HepG2 (cell line): ENCODE results near the gene LRTM2. TPM values are rescaled to one million over a fixed set of nuclear protein-coding genes. Genes with fewer than 3 reads are reported as not detected.

Experiments used
- CENPT ChIP-seq: sonication (generic); formaldehyde crosslinking; IDR thresholded peaks from 2 replicates; pipeline ENCODE4 v1.8.0; 2022; ENCODE audit warnings: low read depth, mild to moderate bottlenecking, moderate library complexity, missing genetic modification reagents
- CHD2 ChIP-seq: IDR thresholded peaks from 2 replicates; pipeline ENCODE4 v1.6.1; 2011; ENCODE audit warnings: low read depth, low read length, improper control_type of control experiment
- CREBL2 ChIP-seq: sonication (generic); formaldehyde crosslinking; IDR thresholded peaks from 2 replicates; pipeline ENCODE4 v1.8.1; 2023; ENCODE audit warnings: missing genetic modification reagents, mild to moderate bottlenecking, borderline replicate concordance
- DBP ChIP-seq: sonication (generic); formaldehyde crosslinking; IDR thresholded peaks from 2 replicates; pipeline ENCODE4 v1.4.0; 2020; ENCODE audit warnings: missing genetic modification reagents; ENCODE audit errors: not compliant biosample characterization
- ETV5 ChIP-seq: IDR thresholded peaks from 2 replicates; pipeline ENCODE4 v1.6.1; 2018; ENCODE audit warnings: missing biosample characterization, missing genetic modification reagents, inconsistent platforms, borderline replicate concordance
- FOSL2 ChIP-seq: sonication (generic); formaldehyde crosslinking; IDR thresholded peaks from 2 replicates; pipeline ENCODE4 v1.4.0; 2020; ENCODE audit warnings: missing genetic modification reagents
- GATA4 ChIP-seq: sonication (generic); IDR thresholded peaks from 2 replicates; pipeline ENCODE4 v1.6.1; 2016; ENCODE audit warnings: antibody characterized with exemption, low read depth, borderline replicate concordance
- KDM4B ChIP-seq: sonication (generic); formaldehyde crosslinking; IDR thresholded peaks from 2 replicates; pipeline ENCODE4 v1.4.0; 2020; ENCODE audit warnings: missing genetic modification reagents
- KDM5B ChIP-seq: sonication (generic); formaldehyde crosslinking; IDR thresholded peaks from 2 replicates; pipeline ENCODE4 v1.4.0; 2020; ENCODE audit warnings: missing genetic modification reagents, mild to moderate bottlenecking, borderline replicate concordance
- POLR2G ChIP-seq: fragments of 200-400 bp; formaldehyde crosslinking; IDR thresholded peaks from 2 replicates; pipeline ENCODE4 v1.6.1; 2018; ENCODE audit warnings: mild to moderate bottlenecking, low read depth, low read length, moderate library complexity
- SETDB1 ChIP-seq: sonication (generic); formaldehyde crosslinking; IDR thresholded peaks from 2 replicates; pipeline ENCODE4 v1.5.1; 2020; ENCODE audit warnings: missing genetic modification reagents, mild to moderate bottlenecking, borderline replicate concordance
- XBP1 ChIP-seq: sonication (generic); formaldehyde crosslinking; IDR thresholded peaks from 2 replicates; pipeline ENCODE4 v1.5.0; 2020; ENCODE audit warnings: missing genetic modification reagents
- ZBTB2 ChIP-seq: sonication (generic); formaldehyde crosslinking; IDR thresholded peaks from 2 replicates; pipeline ENCODE4 v1.8.0; 2022; ENCODE audit warnings: low read depth, missing genetic modification reagents
- ZBTB43 ChIP-seq: sonication (generic); formaldehyde crosslinking; conservative IDR thresholded peaks from 2 replicates; pipeline ENCODE4 v1.4.0; 2020; ENCODE audit warnings: missing genetic modification reagents
- ZFX ChIP-seq: sonication (generic); formaldehyde crosslinking; IDR thresholded peaks from 2 replicates; pipeline ENCODE4 v1.4.0; 2020; ENCODE audit warnings: mild to moderate bottlenecking, low read depth, missing genetic modification reagents, moderate library complexity
- ZNF281 ChIP-seq: sonication (generic); formaldehyde crosslinking; IDR thresholded peaks from 2 replicates; pipeline ENCODE4 v1.4.0; 2020; ENCODE audit warnings: missing genetic modification reagents, borderline replicate concordance
- ZNF367 ChIP-seq: sonication (generic); formaldehyde crosslinking; IDR thresholded peaks from 2 replicates; pipeline ENCODE4 v1.4.0; 2020; ENCODE audit warnings: missing genetic modification reagents, borderline replicate concordance
- ZNF710 ChIP-seq: sonication (generic); formaldehyde crosslinking; IDR thresholded peaks from 2 replicates; pipeline ENCODE4 v1.5.0; 2020; ENCODE audit warnings: mild to moderate bottlenecking, missing genetic modification reagents, borderline replicate concordance
- ZNF839 ChIP-seq: sonication (generic); formaldehyde crosslinking; IDR thresholded peaks from 2 replicates; pipeline ENCODE4 v1.4.0; 2020; ENCODE audit warnings: missing genetic modification reagents, mild to moderate bottlenecking, borderline replicate concordance
- ZNF850 ChIP-seq: sonication (generic); formaldehyde crosslinking; conservative IDR thresholded peaks from 2 replicates; pipeline ENCODE4 v1.9.0; 2021; ENCODE audit warnings: mild to moderate bottlenecking, missing genetic modification reagents
- polyA plus RNA-seq, 8 experiments: library from polyadenylated mRNA; depleted of rRNA in 3 of 8; stranded (reverse) in 7 of 8; unstranded in 1 of 8; fragments of >200 nt; fragmentation: Illumina TruSeq in 4 of 8; extraction: Trizol in 4 of 8; gene quantifications; 2 replicates each; pipeline versions ENCODE4 v1.2.1 to v1.2.3, GENCODE V29; 2011 to 2016; ENCODE audit warnings: low read depth in 4 of 8, missing spikeins in 1 of 8, mixed read lengths in 1 of 8; ENCODE audit not compliant: insufficient read depth in 1 of 8
- total RNA-seq, 5 experiments: library from RNA; depleted of rRNA; stranded (reverse); fragments of >200 nt; fragmentation: Illumina TruSeq; extraction: Trizol; gene quantifications; 2 replicates each; pipeline ENCODE4 v1.2.3, GENCODE V29; 2016; ENCODE audit warnings: low read depth in 1 of 5

Gene LRTM2
- total and polyA plus RNA-seq, 2 of the 13 experiments (the other 11 are each of a cell fraction or from before 2014, with no cell fraction given) = 0.09 TPM; not detected in 1

- no peak for TF ChIP-seq SETDB1
- no peak for TF ChIP-seq DBP (CRISPR knock-in tag)
- TF ChIP-seq ZNF850 (CRISPR knock-in tag) = no peak
- no peak for TF ChIP-seq GATA4
- no peak for TF ChIP-seq ZNF839 (CRISPR knock-in tag)
- TF ChIP-seq CHD2 = no peak
- no peak for TF ChIP-seq XBP1 (CRISPR knock-in tag)
- TF ChIP-seq KDM4B = no peak
- TF ChIP-seq FOSL2 (CRISPR knock-in tag) = no peak
- no peak for TF ChIP-seq CENPT
- peak; percentile 15; the same call in 1 of the 2 replicates for TF ChIP-seq ETV5 (CRISPR knock-in tag)
- TF ChIP-seq ZFX = peak; percentile 57
- no peak for TF ChIP-seq ZNF367
- TF ChIP-seq ZBTB43 = no peak
- no peak for TF ChIP-seq POLR2G
- no peak for TF ChIP-seq CREBL2 (CRISPR knock-in tag)
- TF ChIP-seq ZBTB2 (CRISPR knock-in tag) = no peak
- 0 out of 2 replicates have a peak, but pooled peaks have one; percentile 31 for TF ChIP-seq KDM5B (CRISPR knock-in tag)
- no peak for TF ChIP-seq ZNF281
- TF ChIP-seq ZNF710 (CRISPR knock-in tag) = no peak
Observed at GRCh38 chr12:1807087-1807860, 13.1 kb upstream of the LRTM2 start (continued).
